GM19193 (cell line): ENCODE data around the gene RFX5.

Experiments used
- POLR2A ChIP-seq: IDR thresholded peaks from 4 replicates; pipeline ENCODE4 v1.6.1; 2011; ENCODE audit not compliant: insufficient read depth, insufficient read length; ENCODE audit errors: extremely low read depth

The RFX5 gene

GRCh38 chr1:151327903-151328674 lies 19.0 kb downstream of the RFX5 start:
- TF ChIP-seq POLR2A: no peak

- peak; percentile 80 for TF ChIP-seq POLR2A
Measured at GRCh38 chr1:151327223-151327902, 19.7 kb downstream of the RFX5 start, which contains the start of gene PI4KB. TSS of gene PI4KB (minus strand) at chr1:151327416. CDS start at chr1:151316481, 10,935 bp downstream.

DNA sequence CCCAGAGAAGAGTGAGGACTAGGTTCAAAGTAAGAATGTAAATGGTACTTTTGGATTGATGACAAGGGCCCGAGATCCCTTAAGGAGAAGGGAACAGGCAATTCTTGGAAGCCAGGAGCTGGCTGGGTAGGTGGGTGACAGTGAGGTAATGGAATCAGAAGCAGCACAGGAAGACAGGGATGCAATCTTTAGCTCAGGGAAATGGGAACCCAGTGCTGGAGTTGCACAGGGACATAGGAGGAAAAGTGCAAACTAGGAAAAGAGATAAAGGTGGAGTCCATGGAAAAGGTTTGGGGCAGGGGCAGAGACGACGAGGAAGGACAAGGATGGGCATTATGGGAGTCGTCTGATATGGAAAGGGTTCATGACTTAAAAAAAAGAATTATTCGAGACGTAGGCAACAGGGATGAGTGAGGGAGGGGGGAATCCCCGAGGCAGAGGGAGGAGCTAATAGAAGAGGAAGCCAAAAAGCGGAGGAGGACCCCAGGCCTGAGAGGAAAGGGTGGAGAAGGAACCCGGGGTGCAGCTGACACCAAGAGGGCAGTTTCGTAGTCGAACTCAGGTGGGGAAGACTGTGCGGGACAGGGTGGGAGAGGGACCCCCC lies 20.3 kb downstream of the RFX5 start:
- TF ChIP-seq POLR2A: no peak

DNA sequence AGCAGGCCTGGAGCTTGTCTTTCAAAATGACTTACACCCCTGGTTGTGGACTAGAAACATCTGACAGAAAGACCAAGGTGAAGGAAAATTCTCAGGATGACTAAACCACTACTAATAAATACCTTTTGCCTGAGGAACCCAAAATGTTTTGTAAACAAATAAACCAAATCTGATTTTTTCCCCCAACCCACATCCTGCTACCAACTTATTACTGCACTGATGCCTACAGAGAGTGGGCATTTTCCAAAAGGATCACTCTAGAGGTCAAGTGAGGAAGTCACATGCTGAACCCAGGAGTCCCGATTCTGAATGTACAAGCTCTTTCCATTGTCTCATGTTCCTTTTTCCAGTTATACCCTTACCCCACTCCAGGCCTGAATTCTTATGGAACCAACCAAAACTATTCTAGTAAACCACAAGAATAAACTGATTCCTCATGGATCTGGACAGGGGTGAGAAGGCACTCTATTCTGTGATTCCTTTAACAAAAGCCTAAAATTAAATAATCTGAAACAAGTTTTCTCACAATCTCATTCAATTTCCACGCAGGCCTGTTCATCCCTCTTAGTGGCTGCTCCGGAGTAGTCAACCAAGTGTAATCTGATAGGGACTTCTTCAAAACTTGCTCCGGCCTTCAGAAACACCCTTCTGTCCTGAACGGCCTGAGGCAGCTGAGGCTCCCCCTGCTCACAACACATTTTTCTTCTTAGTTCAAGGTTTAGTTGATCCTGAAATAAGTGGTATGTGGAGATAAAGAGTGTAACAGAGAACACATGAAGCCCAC lies 21.2 kb downstream of the RFX5 start:
- no peak for TF ChIP-seq POLR2A

DNA sequence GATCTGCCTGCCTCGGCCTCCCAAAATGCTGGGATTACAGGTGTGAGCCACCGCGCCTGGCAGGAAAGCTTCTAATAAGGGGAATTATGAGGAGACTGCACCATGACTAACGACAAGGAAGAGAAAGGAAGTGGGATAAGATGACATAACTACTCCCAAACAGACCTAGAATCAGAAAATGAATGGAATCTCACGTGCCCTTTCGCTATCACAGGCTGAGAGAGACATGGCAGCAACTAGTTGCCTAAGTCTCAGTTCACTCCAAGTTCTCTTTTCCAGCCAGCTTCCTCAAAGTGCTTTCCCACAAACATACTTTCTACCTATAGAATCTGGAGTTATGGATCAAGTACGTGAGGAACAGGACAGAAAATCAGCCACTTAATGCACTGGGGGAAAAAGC lies 21.8 kb downstream of the RFX5 start:
- no peak for TF ChIP-seq POLR2A

GRCh38 chr1:151324390-151324930 lies 22.6 kb downstream of the RFX5 start:
- TF ChIP-seq POLR2A: no peak

GRCh38 chr1:151318975-151319374 lies 28.1 kb downstream of the RFX5 start:
- TF ChIP-seq POLR2A: no peak

DNA sequence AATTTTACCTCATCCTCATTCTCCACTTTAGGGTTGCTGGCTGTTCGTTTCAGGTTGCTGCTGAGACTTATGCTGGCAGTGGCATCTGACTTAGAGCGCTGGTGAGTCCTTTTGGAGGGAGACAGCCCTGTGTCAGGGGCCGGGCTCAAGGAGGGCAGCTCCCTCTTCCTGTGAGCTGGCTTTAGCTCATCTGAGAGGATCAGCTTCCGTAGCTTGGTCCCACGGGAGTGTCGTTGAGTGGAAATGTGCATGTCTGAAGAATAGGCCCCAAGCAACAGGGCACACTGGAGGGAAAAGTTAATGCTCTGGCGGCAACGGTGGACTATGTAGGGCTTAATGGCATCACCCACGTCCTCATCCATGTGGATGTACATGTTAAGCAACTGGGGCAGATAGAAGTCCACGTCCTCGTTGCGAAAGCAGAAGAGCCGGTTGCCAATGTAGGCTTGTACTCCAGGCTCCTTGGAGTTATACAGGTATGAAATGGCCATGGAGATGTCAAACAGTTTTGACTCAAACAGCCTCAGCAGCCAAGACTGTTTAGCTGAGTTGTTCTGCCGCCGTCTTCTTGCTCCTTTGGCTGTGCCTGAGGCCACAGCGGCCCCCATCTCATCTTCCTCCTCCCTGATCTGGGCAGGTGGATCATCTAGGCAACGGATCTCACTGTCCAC lies 31.4 kb downstream of the RFX5 start:
- TF ChIP-seq POLR2A: no peak

GRCh38 chr1:151314137-151314875 lies 32.7 kb downstream of the RFX5 start:
- TF ChIP-seq POLR2A: no peak

- TF ChIP-seq POLR2A: no peak
Measured at GRCh38 chr1:151313501-151313900, 33.6 kb downstream of the RFX5 start.

GRCh38 chr1:151312826-151313225 lies 34.2 kb downstream of the RFX5 start:
- no peak for TF ChIP-seq POLR2A

GRCh38 chr1:151312411-151312810 lies 34.6 kb downstream of the RFX5 start:
- no peak for TF ChIP-seq POLR2A

- TF ChIP-seq POLR2A: no peak
Measured at GRCh38 chr1:151311589-151312331, 35.3 kb downstream of the RFX5 start.
